Measurements from ENCODE around the gene TOM1L2.

The TOM1L2 gene

GRCh38 chr17:18009609-18010420 is 37.6 kb upstream of the TOM1L2 start:
- Histone ChIP-seq H3K27me3 (ENCODE audit: insufficient read depth, low read length) (no peaks in the 10 kb centered on the region), H3K4me3 (ENCODE audit: low read depth, low read length) (no peak overlapping the region), H2AFZ (ENCODE audit: low read length, unreplicated experiment) (no peak overlapping the region), H3K4me1 (ENCODE audit: control insufficient read depth, insufficient read depth, low read length, unreplicated experiment) (peaks cover 14% of the 10 kb centered on the region), H3K27ac (ENCODE audit: low read depth, low read length) (no peak overlapping the region), H3K79me2 (ENCODE audit: control insufficient read depth, insufficient read depth, low read length, unreplicated experiment) (no peaks in the 10 kb centered on the region), H3K36me3 (ENCODE audit: insufficient read depth, low read length) (no peaks in the 10 kb centered on the region)

GRCh38 chr17:18008496-18009268 is 36.5 kb upstream of the TOM1L2 start:
- Histone ChIP-seq H3K4me1 (ENCODE audit: control insufficient read depth, insufficient read depth, low read length, unreplicated experiment) (peaks cover 14% of the 10 kb centered on the region), H3K27ac (ENCODE audit: low read depth, low read length) (peak overlapping the region; percentile 30), H3K27me3 (ENCODE audit: insufficient read depth, low read length) (no peaks in the 10 kb centered on the region), H3K4me3 (ENCODE audit: low read depth, low read length) (no peak overlapping the region), H3K36me3 (ENCODE audit: insufficient read depth, low read length) (no peaks in the 10 kb centered on the region), H2AFZ (ENCODE audit: low read length, unreplicated experiment) (no peak overlapping the region), H3K79me2 (ENCODE audit: control insufficient read depth, insufficient read depth, low read length, unreplicated experiment) (no peaks in the 10 kb centered on the region)

- H3K27me3 ChIP-seq (ENCODE audit: insufficient read depth, low read length), result no peaks in the 10 kb centered on the region
- H3K4me3 ChIP-seq (ENCODE audit: low read depth, low read length), result no peak overlapping the region
- H3K4me1 ChIP-seq (ENCODE audit: control insufficient read depth, insufficient read depth, low read length, unreplicated experiment), result peaks cover 14% of the 10 kb centered on the region
- no peak overlapping the region for H3K27ac ChIP-seq (ENCODE audit: low read depth, low read length)
- no peak overlapping the region for H2AFZ ChIP-seq (ENCODE audit: low read length, unreplicated experiment)
- no peaks in the 10 kb centered on the region for H3K36me3 ChIP-seq (ENCODE audit: insufficient read depth, low read length)
- H3K79me2 ChIP-seq (ENCODE audit: control insufficient read depth, insufficient read depth, low read length, unreplicated experiment), result no peaks in the 10 kb centered on the region
Measured at GRCh38 chr17:18006495-18007239, 34.5 kb upstream of the TOM1L2 start.

DNA sequence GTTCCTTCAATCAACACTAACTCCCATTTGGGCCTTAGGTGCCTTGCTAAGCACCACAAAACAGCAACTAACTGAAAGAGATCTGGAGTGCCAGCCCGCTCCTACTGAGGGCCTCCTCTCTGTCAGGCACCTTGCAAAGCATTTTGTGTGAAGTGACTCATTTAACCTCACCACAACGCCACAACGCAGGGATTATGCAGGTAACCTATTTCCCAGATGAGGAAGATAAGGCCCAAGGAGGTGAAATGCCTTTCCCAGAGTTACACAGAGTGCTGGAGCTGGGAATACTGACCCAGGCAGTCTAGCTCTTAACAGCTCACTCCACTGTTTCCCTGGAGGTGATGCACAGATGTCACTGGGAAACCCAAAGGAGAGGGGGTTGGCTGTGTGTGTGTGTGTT is 33.3 kb upstream of the TOM1L2 start:
- H3K27ac ChIP-seq (ENCODE audit: low read depth, low read length), result no peak overlapping the region
- H3K36me3 ChIP-seq (ENCODE audit: insufficient read depth, low read length), result no peaks in the 10 kb centered on the region
- no peaks in the 10 kb centered on the region for H3K27me3 ChIP-seq (ENCODE audit: insufficient read depth, low read length)
- H3K79me2 ChIP-seq (ENCODE audit: control insufficient read depth, insufficient read depth, low read length, unreplicated experiment), result no peaks in the 10 kb centered on the region
- H2AFZ ChIP-seq (ENCODE audit: low read length, unreplicated experiment), result no peak overlapping the region
- peaks cover 14% of the 10 kb centered on the region for H3K4me1 ChIP-seq (ENCODE audit: control insufficient read depth, insufficient read depth, low read length, unreplicated experiment)
- no peak overlapping the region for H3K4me3 ChIP-seq (ENCODE audit: low read depth, low read length)

- H3K36me3 ChIP-seq (ENCODE audit: insufficient read depth, low read length), result no peaks in the 10 kb centered on the region
Measured at GRCh38 chr17:18004884-18005305, 32.7 kb upstream of the TOM1L2 start.

DNA sequence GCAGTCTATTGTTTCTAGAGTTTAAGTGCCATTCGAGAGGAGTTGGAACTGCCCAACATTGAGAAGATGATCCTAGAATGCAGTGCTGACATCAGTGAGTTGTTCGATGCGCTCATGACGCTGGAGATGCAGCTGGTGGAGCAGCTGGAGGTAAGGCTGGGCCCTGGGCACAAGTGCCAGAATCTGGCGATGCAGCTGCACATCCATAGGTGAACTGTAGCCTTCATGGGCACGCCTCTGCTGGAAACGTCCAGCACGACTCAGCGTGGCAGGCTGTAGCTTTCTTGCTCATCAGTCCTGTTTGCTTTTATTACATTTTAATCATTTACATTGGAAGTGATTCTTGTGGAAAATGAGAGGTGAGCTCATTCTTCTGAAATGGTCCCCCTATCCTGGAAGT is 32.1 kb upstream of the TOM1L2 start:
- Histone ChIP-seq H3K4me3 (ENCODE audit: low read depth, low read length) (no peak overlapping the region), H3K27me3 (ENCODE audit: insufficient read depth, low read length) (no peaks in the 10 kb centered on the region), H2AFZ (ENCODE audit: low read length, unreplicated experiment) (no peak overlapping the region)

More at GRCh38 chr17:18004884-18005305, 32.7 kb upstream of the TOM1L2 start:
- no peak overlapping the region for H2AFZ ChIP-seq (ENCODE audit: low read length, unreplicated experiment)
- H3K4me1 ChIP-seq (ENCODE audit: control insufficient read depth, insufficient read depth, low read length, unreplicated experiment), result peaks cover 14% of the 10 kb centered on the region
- no peaks in the 10 kb centered on the region for H3K27me3 ChIP-seq (ENCODE audit: insufficient read depth, low read length)
- no peak overlapping the region for H3K4me3 ChIP-seq (ENCODE audit: low read depth, low read length)
- no peak overlapping the region for H3K27ac ChIP-seq (ENCODE audit: low read depth, low read length)
- H3K79me2 ChIP-seq (ENCODE audit: control insufficient read depth, insufficient read depth, low read length, unreplicated experiment), result no peaks in the 10 kb centered on the region

GRCh38 chr17:18002171-18002570 is 30.0 kb upstream of the TOM1L2 start:
- no peaks in the 10 kb centered on the region for H3K36me3 ChIP-seq (ENCODE audit: insufficient read depth, low read length)
- no peak overlapping the region for H2AFZ ChIP-seq (ENCODE audit: low read length, unreplicated experiment)
- H3K4me1 ChIP-seq (ENCODE audit: control insufficient read depth, insufficient read depth, low read length, unreplicated experiment), result no peaks in the 10 kb centered on the region
- no peak overlapping the region for H3K27ac ChIP-seq (ENCODE audit: low read depth, low read length)
- H3K79me2 ChIP-seq (ENCODE audit: control insufficient read depth, insufficient read depth, low read length, unreplicated experiment), result no peaks in the 10 kb centered on the region
- H3K4me3 ChIP-seq (ENCODE audit: low read depth, low read length), result no peak overlapping the region
- H3K27me3 ChIP-seq (ENCODE audit: insufficient read depth, low read length), result no peaks in the 10 kb centered on the region

More for the DNA sequence above, 32.1 kb upstream of the TOM1L2 start:
- no peaks in the 10 kb centered on the region for H3K79me2 ChIP-seq (ENCODE audit: control insufficient read depth, insufficient read depth, low read length, unreplicated experiment)
- no peaks in the 10 kb centered on the region for H3K36me3 ChIP-seq (ENCODE audit: insufficient read depth, low read length)
- peaks cover 12% of the 10 kb centered on the region for H3K4me1 ChIP-seq (ENCODE audit: control insufficient read depth, insufficient read depth, low read length, unreplicated experiment)
- H3K27ac ChIP-seq (ENCODE audit: low read depth, low read length), result no peak overlapping the region

DNA sequence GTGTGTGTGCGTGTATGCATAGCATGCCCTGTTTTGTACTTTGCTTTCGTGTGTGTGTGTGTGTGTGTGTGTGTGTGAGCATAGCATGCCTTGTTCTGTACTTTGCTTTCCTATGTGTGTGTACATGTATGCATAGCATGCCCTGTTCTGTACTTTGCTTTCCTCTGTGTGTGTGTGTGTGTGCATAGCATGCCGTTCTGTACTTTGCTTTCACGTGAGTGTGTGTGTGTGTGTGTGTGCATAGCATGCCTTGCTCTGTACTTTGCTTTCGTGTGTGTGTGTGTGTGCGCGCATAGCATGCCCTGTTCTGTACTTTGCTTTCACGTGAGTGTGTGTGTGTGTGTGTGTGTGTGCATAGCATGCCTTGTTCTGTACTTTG is 27.8 kb upstream of the TOM1L2 start:
- Histone ChIP-seq H3K79me2 (ENCODE audit: control insufficient read depth, insufficient read depth, low read length, unreplicated experiment) (no peaks in the 10 kb centered on the region), H3K27me3 (ENCODE audit: insufficient read depth, low read length) (no peaks in the 10 kb centered on the region), H3K27ac (ENCODE audit: low read depth, low read length) (no peak overlapping the region), H2AFZ (ENCODE audit: low read length, unreplicated experiment) (no peak overlapping the region), H3K36me3 (ENCODE audit: insufficient read depth, low read length) (no peaks in the 10 kb centered on the region), H3K4me3 (ENCODE audit: low read depth, low read length) (no peak overlapping the region), H3K4me1 (ENCODE audit: control insufficient read depth, insufficient read depth, low read length, unreplicated experiment) (no peaks in the 10 kb centered on the region)

- no peak overlapping the region for H3K4me3 ChIP-seq (ENCODE audit: low read depth, low read length)
- no peaks in the 10 kb centered on the region for H3K27me3 ChIP-seq (ENCODE audit: insufficient read depth, low read length)
- no peak overlapping the region for H3K27ac ChIP-seq (ENCODE audit: low read depth, low read length)
- H3K4me1 ChIP-seq (ENCODE audit: control insufficient read depth, insufficient read depth, low read length, unreplicated experiment), result no peaks in the 10 kb centered on the region
- no peak overlapping the region for H2AFZ ChIP-seq (ENCODE audit: low read length, unreplicated experiment)
- no peaks in the 10 kb centered on the region for H3K36me3 ChIP-seq (ENCODE audit: insufficient read depth, low read length)
- no peaks in the 10 kb centered on the region for H3K79me2 ChIP-seq (ENCODE audit: control insufficient read depth, insufficient read depth, low read length, unreplicated experiment)
Measured at GRCh38 chr17:17999364-18000029, 27.3 kb upstream of the TOM1L2 start.

GRCh38 chr17:17998934-17999333 is 26.7 kb upstream of the TOM1L2 start:
- H3K27ac ChIP-seq (ENCODE audit: low read depth, low read length), result no peak overlapping the region
- no peaks in the 10 kb centered on the region for H3K79me2 ChIP-seq (ENCODE audit: control insufficient read depth, insufficient read depth, low read length, unreplicated experiment)
- H3K4me3 ChIP-seq (ENCODE audit: low read depth, low read length), result no peak overlapping the region
- H2AFZ ChIP-seq (ENCODE audit: low read length, unreplicated experiment), result no peak overlapping the region
- H3K36me3 ChIP-seq (ENCODE audit: insufficient read depth, low read length), result no peaks in the 10 kb centered on the region
- no peaks in the 10 kb centered on the region for H3K27me3 ChIP-seq (ENCODE audit: insufficient read depth, low read length)
- no peaks in the 10 kb centered on the region for H3K4me1 ChIP-seq (ENCODE audit: control insufficient read depth, insufficient read depth, low read length, unreplicated experiment)

All from ACC112 (cell line).